Measurements from ENCODE around the gene DYNC1I2.

The DYNC1I2 gene
- 108 to 163 (median 133) reads per million in 17 experiments for total RNA-seq

- peak; percentile 91 to 95 (median 94) for DNase-seq
Measured at GRCh38 chr2:171687287-171688128, at the start of gene DYNC1I2. TSS of gene DYNC1I2 (plus strand) at chr2:171687469. CDS start at chr2:171690156, 2,687 bp downstream.

- DNase-seq: no peak
Measured at GRCh38 chr2:171651667-171652415, 35.4 kb upstream of the DYNC1I2 start.

- DNase-seq: peak in 3 of 4 experiments; percentile 7 to 42 (median 13)
Measured at GRCh38 chr2:171652416-171652785, 34.9 kb upstream of the DYNC1I2 start.

GRCh38 chr2:171655586-171655985 is 31.7 kb upstream of the DYNC1I2 start:
- peak in 2 of 4 experiments; percentile 62 to 63 for DNase-seq

- no peak for DNase-seq
Measured at GRCh38 chr2:171667041-171667440, 20.2 kb upstream of the DYNC1I2 start.

- no peak for DNase-seq
Measured at GRCh38 chr2:171668183-171668582, 19.1 kb upstream of the DYNC1I2 start.

- DNase-seq: no peak
Measured at GRCh38 chr2:171669121-171669520, 18.1 kb upstream of the DYNC1I2 start.

- no peak for DNase-seq
Measured at GRCh38 chr2:171670655-171671054, 16.6 kb upstream of the DYNC1I2 start.

- no peak for DNase-seq
Measured at GRCh38 chr2:171671867-171672266, 15.4 kb upstream of the DYNC1I2 start.

- DNase-seq: no peak
Measured at GRCh38 chr2:171673905-171674304, 13.4 kb upstream of the DYNC1I2 start.

- no peak for DNase-seq
Measured at GRCh38 chr2:171675810-171676345, 11.4 kb upstream of the DYNC1I2 start.

- no peak for DNase-seq
Measured at GRCh38 chr2:171678619-171679018, 8.7 kb upstream of the DYNC1I2 start.

- DNase-seq: peak in 1 of 4 experiments; percentile 23
Measured at GRCh38 chr2:171688129-171688465, 828 bp downstream of the DYNC1I2 start.

GRCh38 chr2:171692331-171692730 is 5.1 kb downstream of the DYNC1I2 start:
- DNase-seq: no peak

GRCh38 chr2:171702781-171703556 is 15.7 kb downstream of the DYNC1I2 start:
- no peak for DNase-seq

- peak in 3 of 4 experiments; percentile 11 to 46 (median 32) for DNase-seq
Measured at GRCh38 chr2:171703574-171704347, 16.5 kb downstream of the DYNC1I2 start.

GRCh38 chr2:171706152-171706803 is 19.0 kb downstream of the DYNC1I2 start:
- DNase-seq: peak in 3 of 4 experiments; percentile 3 to 50 (median 24)

- no peak for DNase-seq
Measured at GRCh38 chr2:171707752-171708151, 20.5 kb downstream of the DYNC1I2 start.

GRCh38 chr2:171709011-171709685 is 21.9 kb downstream of the DYNC1I2 start:
- DNase-seq: peak in 1 of 4 experiments; percentile 9

GRCh38 chr2:171711351-171711750 is 24.1 kb downstream of the DYNC1I2 start:
- no peak for DNase-seq

GRCh38 chr2:171712051-171712450 is 24.8 kb downstream of the DYNC1I2 start:
- peak in 1 of 4 experiments; percentile 4 for DNase-seq

All from suppressor macrophage (primary cell).